Naive thymus-derived CD4-positive, alpha-beta T cell (primary cell): ENCODE results near the gene ACP5. TPM values are rescaled to one million over a fixed set of nuclear protein-coding genes. Genes with fewer than 3 reads are reported as not detected.

ENCODE experiments used
- ATAC-seq: fragments of 150-1000 bp; cut with Tn5 transposase; 2 replicates; pipeline ENCODE4 v1.10.0; 2021; ENCODE audit warnings: mild to moderate bottlenecking, moderate library complexity
- CTCF ChIA-PET: fragments of 350-600 bp; sonication (Branson Sonifier 250); formaldehyde crosslinking; loops from one replicate; lab custom pipeline; 2021; ENCODE audit warnings: antibody characterized with exemption; lab: Charles Lee
- POLR2A ChIA-PET: fragments of 350-600 bp; sonication (Branson Sonifier 250); formaldehyde crosslinking; loops from one replicate; lab custom pipeline; 2021; ENCODE audit warnings: antibody characterized with exemption, inconsistent platforms; lab: Charles Lee
- DNase-seq, 9 donors: peaks; one replicate each; pipeline versions ENCODE4 v3.0.0 to v3.0.0-alpha.2; 2020 to 2022; ENCODE audit warnings: mixed read lengths in 1 of 9
- H3K27ac ChIP-seq: one replicate; pipeline ENCODE4 v1.7.0; 2013; ENCODE audit warnings: mild to moderate bottlenecking, low read depth, low read length, moderate library complexity
- H3K27me3 ChIP-seq, 2 donors: one replicate each; pipeline ENCODE4 v1.7.0; 2013; ENCODE audit warnings: low read length in 2 of 2, mild to moderate bottlenecking in 2 of 2, moderate library complexity in 2 of 2; ENCODE audit not compliant: control insufficient read depth in 2 of 2, insufficient read depth in 2 of 2
- H3K36me3 ChIP-seq, 3 experiments: 1 replicate in 2 of 3; 2 replicates in 1 of 3; pipeline ENCODE4 v1.7.0; 2013; ENCODE audit warnings: low read length in 3 of 3, mild to moderate bottlenecking in 3 of 3, moderate library complexity in 1 of 3; ENCODE audit not compliant: insufficient read depth in 3 of 3, control insufficient read depth in 2 of 3
- H3K4me1 ChIP-seq, 2 donors: one replicate each; pipeline ENCODE4 v1.7.0; 2013; ENCODE audit warnings: low read length in 2 of 2, mild to moderate bottlenecking in 2 of 2, moderate library complexity in 1 of 2; ENCODE audit not compliant: control insufficient read depth in 2 of 2, insufficient read depth in 2 of 2
- H3K4me3 ChIP-seq: 2 replicates; pipeline ENCODE4 v1.7.0; 2013; ENCODE audit warnings: mild to moderate bottlenecking, low read length
- H3K9me3 ChIP-seq, 3 experiments: 1 replicate in 2 of 3; 2 replicates in 1 of 3; pipeline ENCODE4 v1.7.0; 2013; ENCODE audit warnings: low read length in 3 of 3; ENCODE audit not compliant: control insufficient read depth in 2 of 3
- H3K27ac Mint-ChIP-seq, 9 donors: one replicate each; pipeline ENCODE4 v1.8.0; 2020 to 2022; ENCODE audit warnings: mixed read lengths in 9 of 9, mild to moderate bottlenecking in 8 of 9, moderate library complexity in 5 of 9, inconsistent platforms in 2 of 9
- H3K27me3 Mint-ChIP-seq, 5 donors: one replicate each; pipeline ENCODE4 v1.8.0; 2021 to 2022; ENCODE audit warnings: mixed read lengths in 5 of 5, mild to moderate bottlenecking in 1 of 5
- H3K36me3 Mint-ChIP-seq, 5 donors: one replicate each; pipeline ENCODE4 v1.8.0; 2020 to 2022; ENCODE audit warnings: mixed read lengths in 5 of 5, mild to moderate bottlenecking in 3 of 5, inconsistent platforms in 1 of 5
- H3K4me1 Mint-ChIP-seq, 7 donors: one replicate each; pipeline ENCODE4 v1.8.0; 2020 to 2022; ENCODE audit warnings: mixed read lengths in 7 of 7, mild to moderate bottlenecking in 3 of 7, inconsistent platforms in 1 of 7
- H3K4me3 Mint-ChIP-seq, 10 donors: one replicate each; pipeline ENCODE4 v1.8.0; 2020 to 2022; ENCODE audit warnings: mild to moderate bottlenecking in 10 of 10, mixed read lengths in 10 of 10, moderate library complexity in 6 of 10, inconsistent platforms in 2 of 10
- H3K9me3 Mint-ChIP-seq, 11 donors: one replicate each; pipeline ENCODE4 v1.8.0; 2020 to 2022; ENCODE audit warnings: mixed read lengths in 11 of 11, mild to moderate bottlenecking in 4 of 11, inconsistent platforms in 1 of 11, moderate library complexity in 1 of 11
- intact Hi-C, 2 donors: fragments of 100-400 bp; cut with micrococcal nuclease; formaldehyde crosslinking; loops; one replicate each; pipeline ENCODE4 v1.15.1; 2023
- polyA plus RNA-seq, 2 donors: library from polyadenylated mRNA; unstranded; fragments of 300-500 nt; fragmentation: Illumina TruSeq; gene quantifications; one replicate each; pipeline ENCODE4 v1.2.3, GENCODE V29; 2021
- total RNA-seq, 6 experiments: library from RNA in 5 of 6; stranded (reverse) in 5 of 6; gene quantifications; 1 replicate in 5 of 6; 2 replicates in 1 of 6; pipeline ENCODE4 v1.2.3 and lab custom pipeline; 2021 to 2026

ACP5 gene
- total and polyA plus RNA-seq, 7 experiments from 2014 or later: 14.7 to 29.6 (median 21.5) TPM

- Mint-ChIP-seq H3K4me1 (no peaks in the 10 kb centered on the region), H3K27me3 (peaks cover 0 to 9% (median 0%) of the 10 kb centered on the region in 5 donors), H3K4me3 (no peak overlapping the region), H3K9me3 (no peaks in the 10 kb centered on the region), H3K36me3 (peaks cover 0 to 3% (median 0%) of the 10 kb centered on the region in 5 donors), H3K27ac (no peak overlapping the region)
- Histone ChIP-seq H3K27ac (no peak overlapping the region), H3K27me3 (no peaks in the 10 kb centered on the region), H3K4me1 (no peaks in the 10 kb centered on the region), H3K4me3 (no peak overlapping the region), H3K9me3 (no peaks in the 10 kb centered on the region), H3K36me3 (peaks cover 0 to 17% (median 0%) of the 10 kb centered on the region in 3 experiments)
- no peak for ATAC-seq
- intact Hi-C loops: no loop called here
- DNase-seq: no peak
- POLR2A ChIA-PET: interaction anchor here (0.9 kb wide), 1 partner anchor 13 kb away, joined by 4 read pairs; no protein-coding TSS in a partner anchor
- CTCF ChIA-PET: interaction anchor here (0.7 kb wide), 1 partner anchor 63 kb away, joined by 3 read pairs; no protein-coding TSS in a partner anchor
Observed at GRCh38 chr19:11547929-11548700, 29.3 kb downstream of the ACP5 start.

DNA sequence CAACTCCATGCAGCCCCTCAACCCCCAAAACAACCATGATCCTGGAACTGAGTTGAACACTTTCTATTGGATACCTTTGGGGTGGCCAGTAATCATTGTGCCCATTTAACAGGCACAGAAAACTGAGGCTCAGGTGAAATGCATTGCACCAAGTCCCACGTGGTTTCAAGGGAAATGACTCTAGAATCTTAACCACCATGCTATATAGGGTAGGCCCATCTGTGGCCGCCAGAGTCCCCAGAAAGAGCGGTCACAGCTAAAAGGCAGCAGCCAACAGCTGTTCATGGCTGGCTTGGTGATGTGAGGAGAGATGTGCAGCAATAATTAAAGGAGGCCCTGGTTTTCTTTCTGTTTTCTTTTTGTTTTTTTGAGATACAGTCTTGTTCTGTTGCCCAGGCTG lies 36.2 kb downstream of the ACP5 start:
- CTCF ChIA-PET: interaction anchor here (0.7 kb wide), 1 partner anchor 298 kb away, joined by 3 read pairs; no protein-coding TSS in a partner anchor

GRCh38 chr19:11540645-11541044 lies 36.8 kb downstream of the ACP5 start:
- peaks cover 1 to 12% (median 9%) of the 10 kb centered on the region in 7 donors for H3K4me1 Mint-ChIP-seq

More for the DNA sequence above, 36.2 kb downstream of the ACP5 start:
- no peak overlapping the region for H3K4me3 ChIP-seq
- Mint-ChIP-seq H3K4me3 (no peak overlapping the region), H3K27ac (no peak overlapping the region), H3K9me3 (no peaks in the 10 kb centered on the region), H3K36me3 (no peaks in the 10 kb centered on the region), H3K4me1 (peaks cover 0 to 9% (median 6%) of the 10 kb centered on the region in 7 donors), H3K27me3 (peaks cover 11 to 27% (median 21%) of the 10 kb centered on the region in 5 donors)
- no peaks in the 10 kb centered on the region for H3K9me3 ChIP-seq
- DNase-seq (no peak), ATAC-seq (no peak)
- peaks cover 3 to 5% of the 10 kb centered on the region in 2 donors for H3K4me1 ChIP-seq
- POLR2A ChIA-PET: no interaction called here
- peaks cover 0 to 3% of the 10 kb centered on the region in 2 donors for H3K27me3 ChIP-seq
- H3K27ac ChIP-seq: no peak overlapping the region
- intact Hi-C loops: no loop called here
- H3K36me3 ChIP-seq: no peaks in the 10 kb centered on the region

DNA sequence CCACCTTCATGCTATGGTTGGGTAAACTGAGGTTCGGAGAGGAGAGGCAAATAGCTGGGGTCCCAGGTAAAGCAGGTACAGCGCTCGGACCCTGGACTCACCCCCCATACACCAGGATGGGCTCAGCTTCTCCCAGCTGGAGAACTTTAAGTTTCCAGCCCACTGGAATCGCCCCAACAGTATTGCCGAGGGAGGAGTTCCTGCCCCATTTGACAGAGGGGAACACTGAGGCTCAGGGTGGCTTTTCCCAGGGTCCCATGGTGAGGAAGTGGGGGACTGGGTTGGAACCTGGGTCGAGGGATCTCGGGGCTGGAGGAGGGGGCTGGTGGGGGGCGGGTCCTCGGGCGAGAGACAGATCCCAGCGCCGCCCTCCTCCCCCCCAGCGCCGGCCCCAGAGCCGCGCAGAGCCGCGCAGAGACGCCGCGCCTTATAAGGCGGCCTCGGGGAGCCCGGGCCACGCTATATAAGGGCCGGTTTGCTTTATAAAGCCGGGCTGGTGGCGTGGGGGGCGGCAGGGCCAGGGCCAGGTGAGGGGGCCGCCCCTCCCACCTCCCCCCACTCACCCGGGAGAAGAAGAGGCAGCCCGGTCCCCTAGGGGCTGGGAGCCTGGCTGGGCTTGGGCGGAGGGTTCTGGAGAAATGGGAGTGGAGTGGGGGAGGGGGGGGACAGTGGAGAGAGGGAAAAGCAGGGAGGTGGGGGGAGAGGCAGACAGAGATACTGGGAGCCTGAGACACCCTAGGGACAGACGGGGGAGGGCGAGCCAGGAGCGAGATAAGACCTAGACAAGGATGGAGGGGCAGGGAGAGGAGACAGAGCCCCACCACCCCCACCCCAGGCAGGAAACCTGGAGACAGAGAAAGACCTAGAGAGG lies 37.7 kb downstream of the ACP5 start:
- peaks cover 11 to 33% (median 18%) of the 10 kb centered on the region in 5 donors for H3K27me3 Mint-ChIP-seq
- Histone ChIP-seq H3K4me1 (peaks cover 5% of the 10 kb centered on the region in 2 donors), H3K27ac (no peak overlapping the region), H3K27me3 (peaks cover 0 to 3% of the 10 kb centered on the region in 2 donors), H3K36me3 (no peaks in the 10 kb centered on the region), H3K4me3 (no peak overlapping the region), H3K9me3 (no peaks in the 10 kb centered on the region)
- DNase-seq (no peak), ATAC-seq (no peak)
- peaks cover 7 to 18% (median 13%) of the 10 kb centered on the region in 7 donors for H3K4me1 Mint-ChIP-seq
- POLR2A ChIA-PET: interaction anchor here (0.5 kb wide), 1 partner anchor 10 kb away, joined by 3 read pairs; no protein-coding TSS in a partner anchor
- H3K36me3 Mint-ChIP-seq: no peaks in the 10 kb centered on the region
- H3K4me3 Mint-ChIP-seq: no peak overlapping the region
- CTCF ChIA-PET: interaction anchor here (0.6 kb wide), 2 partner anchors 25 to 1104 kb away, joined by 3 read pairs; no protein-coding TSS in a partner anchor
- H3K9me3 Mint-ChIP-seq: no peaks in the 10 kb centered on the region
- H3K27ac Mint-ChIP-seq: peak overlapping the region in 2 of 9 donors; percentile 61 to 82
- intact Hi-C loops: no loop called here

More at GRCh38 chr19:11540645-11541044, 36.8 kb downstream of the ACP5 start:
- ChIA-PET POLR2A (no interaction called here), CTCF (no interaction called here)
- no peak overlapping the region for H3K4me3 Mint-ChIP-seq
- no peaks in the 10 kb centered on the region for H3K9me3 ChIP-seq
- no peak overlapping the region for H3K27ac ChIP-seq
- no peaks in the 10 kb centered on the region for H3K36me3 ChIP-seq
- ATAC-seq (no peak), DNase-seq (no peak)
- H3K36me3 Mint-ChIP-seq: no peaks in the 10 kb centered on the region
- intact Hi-C loops: no loop called here
- no peak overlapping the region for H3K27ac Mint-ChIP-seq
- no peaks in the 10 kb centered on the region for H3K9me3 Mint-ChIP-seq
- peaks cover 0 to 3% of the 10 kb centered on the region in 2 donors for H3K27me3 ChIP-seq
- peaks cover 11 to 28% (median 21%) of the 10 kb centered on the region in 5 donors for H3K27me3 Mint-ChIP-seq
- H3K4me3 ChIP-seq: no peak overlapping the region
- peaks cover 5% of the 10 kb centered on the region in 2 donors for H3K4me1 ChIP-seq

DNA sequence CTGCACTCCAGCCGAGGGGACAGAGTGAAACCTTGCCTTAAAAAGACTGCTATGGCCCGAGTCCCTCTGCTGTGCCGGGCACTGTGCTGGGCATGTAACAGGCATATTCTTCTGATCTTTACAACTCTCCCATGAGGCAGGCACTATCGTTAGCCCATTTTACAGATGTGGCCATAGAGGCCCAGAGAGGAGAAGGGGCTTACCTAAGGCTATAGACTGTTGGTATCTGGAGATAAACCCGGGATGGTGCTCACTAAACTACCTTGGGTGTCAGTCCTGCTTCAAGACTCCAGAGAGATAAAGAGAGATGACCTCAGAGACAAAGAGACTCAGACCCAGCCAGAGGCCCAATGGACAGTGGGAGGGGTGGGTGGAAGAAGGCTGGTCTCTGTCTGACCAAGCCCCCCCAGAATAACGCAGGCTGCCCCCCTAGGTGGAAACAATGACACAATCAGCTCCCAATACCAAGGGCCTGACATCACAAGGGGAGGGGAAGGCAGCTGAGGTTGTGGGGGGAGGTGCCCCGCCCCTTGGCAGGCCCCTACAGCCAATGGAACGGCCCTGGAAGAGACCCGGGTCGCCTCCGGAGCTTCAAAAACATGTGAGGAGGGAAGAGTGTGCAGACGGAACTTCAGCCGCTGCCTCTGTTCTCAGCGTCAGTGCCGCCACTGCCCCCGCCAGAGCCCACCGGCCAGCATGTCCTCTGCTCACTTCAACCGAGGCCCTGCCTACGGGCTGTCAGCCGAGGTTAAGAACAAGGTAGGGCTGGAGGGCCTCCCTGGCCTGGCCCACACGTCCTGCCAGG lies 39.0 kb downstream of the ACP5 start, which contains the start of gene CNN1:
TSS of gene CNN1 (plus strand) at position 620 of the 805 bp plus-strand sequence. CDS start at position 697, 77 bp downstream.
- no peaks in the 10 kb centered on the region for H3K36me3 ChIP-seq
- H3K4me1 Mint-ChIP-seq: peaks cover 12 to 22% (median 16%) of the 10 kb centered on the region in 7 donors
- no peak within 1 kb of the TSS for H3K27ac ChIP-seq
- intact Hi-C loops: no loop called here
- H3K9me3 Mint-ChIP-seq: no peaks in the 10 kb centered on the region
- ATAC-seq (no peak), DNase-seq (no peak)
- no peaks in the 10 kb centered on the region for H3K9me3 ChIP-seq
- no peaks in the 10 kb centered on the region for H3K36me3 Mint-ChIP-seq
- POLR2A ChIA-PET: no interaction called here
- peaks cover 11 to 39% (median 16%) of the 10 kb centered on the region in 5 donors for H3K27me3 Mint-ChIP-seq
- CTCF ChIA-PET: no interaction called here
- no peak within 1 kb of the TSS for H3K4me3 ChIP-seq
- H3K4me1 ChIP-seq: peaks cover 5% of the 10 kb centered on the region in 2 donors
- peak within 1 kb of the TSS in 4 of 9 donors; percentile 33 to 82 (median 61) for H3K27ac Mint-ChIP-seq
- H3K27me3 ChIP-seq: peaks cover 0 to 3% of the 10 kb centered on the region in 2 donors
- H3K4me3 Mint-ChIP-seq: peak within 1 kb of the TSS in 1 of 10 donors; percentile 60
